Measurements from ENCODE around the gene OCA2.

DNA sequence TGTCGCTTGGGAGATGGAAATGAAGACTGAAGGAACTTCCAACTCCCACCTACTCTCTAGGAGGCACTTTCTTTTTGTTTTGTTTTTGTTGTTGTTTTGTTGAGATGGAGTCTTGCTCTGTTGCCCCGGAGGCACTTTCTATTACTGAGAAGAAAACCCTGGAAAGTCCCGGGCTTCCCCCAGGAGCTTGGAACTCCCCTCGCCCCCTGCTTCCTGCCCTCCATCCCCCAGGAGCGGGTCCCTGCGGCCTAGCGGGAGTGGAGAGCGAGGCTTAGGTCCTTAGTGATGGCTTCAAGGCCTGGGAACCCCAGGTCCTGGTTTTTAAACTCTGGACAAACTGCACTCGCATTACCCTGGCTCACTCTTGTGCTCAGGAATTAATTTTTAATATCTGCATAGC is 195.7 kb downstream of the OCA2 start:
- TF ChIP-seq, protein P1, sequence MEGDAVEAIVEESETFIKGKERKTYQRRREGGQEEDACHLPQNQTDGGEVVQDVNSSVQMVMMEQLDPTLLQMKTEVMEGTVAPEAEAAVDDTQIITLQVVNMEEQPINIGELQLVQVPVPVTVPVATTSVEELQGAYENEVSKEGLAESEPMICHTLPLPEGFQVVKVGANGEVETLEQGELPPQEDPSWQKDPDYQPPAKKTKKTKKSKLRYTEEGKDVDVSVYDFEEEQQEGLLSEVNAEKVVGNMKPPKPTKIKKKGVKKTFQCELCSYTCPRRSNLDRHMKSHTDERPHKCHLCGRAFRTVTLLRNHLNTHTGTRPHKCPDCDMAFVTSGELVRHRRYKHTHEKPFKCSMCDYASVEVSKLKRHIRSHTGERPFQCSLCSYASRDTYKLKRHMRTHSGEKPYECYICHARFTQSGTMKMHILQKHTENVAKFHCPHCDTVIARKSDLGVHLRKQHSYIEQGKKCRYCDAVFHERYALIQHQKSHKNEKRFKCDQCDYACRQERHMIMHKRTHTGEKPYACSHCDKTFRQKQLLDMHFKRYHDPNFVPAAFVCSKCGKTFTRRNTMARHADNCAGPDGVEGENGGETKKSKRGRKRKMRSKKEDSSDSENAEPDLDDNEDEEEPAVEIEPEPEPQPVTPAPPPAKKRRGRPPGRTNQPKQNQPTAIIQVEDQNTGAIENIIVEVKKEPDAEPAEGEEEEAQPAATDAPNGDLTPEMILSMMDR (IDR thresholded peaks at IDR 0.05; ENCODE audit: low read length): no peak
- no peak for TF ChIP-seq EZH2phosphoT487 (IDR thresholded peaks at IDR 0.05; ENCODE audit: low read length)
